Endothelial cell of umbilical vein (primary cell): ENCODE data around the gene SCRN1. TPM values are rescaled to one million over a fixed set of nuclear protein-coding genes. Genes with fewer than 3 reads are reported as not detected.

Source experiments
- BruUV-seq: library from RNA; stranded (reverse); fragments of 400-500 nt; replicated peaks from 2 replicates; lab custom pipeline; 2021; lab: Mats Ljungman, UMichigan
- CTCF ChIA-PET: fragments of 300-600, 350-600 bp; sonication (Branson Sonifier 250); formaldehyde crosslinking; loops from one replicate; lab custom pipeline; 2021; ENCODE audit warnings: antibody characterized with exemption, inconsistent platforms; lab: Charles Lee
- POLR2A ChIA-PET: fragments of 300-600, 350-600 bp; sonication (Branson Sonifier 250); formaldehyde crosslinking; loops from one replicate; lab custom pipeline; 2021; ENCODE audit warnings: antibody characterized with exemption, inconsistent platforms; lab: Charles Lee
- DNase-seq: peaks from one replicate; pipeline ENCODE4 v3.0.0-alpha.2; 2011; ENCODE audit warnings: low read depth, low spot score
- FAIRE-seq: peaks from 2 replicates; lab custom pipeline; 2011; peaks lifted over from hg19 to GRCh38; lab: Jason Lieb, UNC
- H2AFZ ChIP-seq: 2 replicates; pipeline ENCODE4 v1.6.0; 2012; ENCODE audit warnings: low read depth, low read length, control low read depth, inconsistent platforms
- H3K27ac ChIP-seq: 2 replicates; pipeline ENCODE4 v1.5.1; 2011; ENCODE audit warnings: low read depth, mild to moderate bottlenecking, control low read depth, low read length, moderate library complexity; ENCODE audit not compliant: insufficient read depth
- H3K27me3 ChIP-seq, 2 experiments: 2 replicates each; pipeline versions ENCODE4 v1.6.0 to v1.6.1; 2011; ENCODE audit warnings: low read length in 2 of 2, mixed read lengths in 1 of 2; ENCODE audit not compliant: control insufficient read depth in 2 of 2, insufficient read depth in 2 of 2
- H3K36me3 ChIP-seq, 2 experiments: 2 replicates in 1 of 2; 3 replicates in 1 of 2; pipeline ENCODE4 v1.5.1; 2011; ENCODE audit warnings: low read length in 2 of 2, mild to moderate bottlenecking in 1 of 2, moderate library complexity in 1 of 2; ENCODE audit not compliant: control insufficient read depth in 2 of 2, insufficient read depth in 2 of 2; ENCODE audit errors: extremely low read depth in 1 of 2
- H3K4me1 ChIP-seq: 3 replicates; pipeline ENCODE4 v1.5.1; 2011; ENCODE audit warnings: mild to moderate bottlenecking, low read length; ENCODE audit not compliant: control insufficient read depth, insufficient read depth; ENCODE audit errors: extremely low read depth
- H3K4me2 ChIP-seq: 2 replicates; pipeline ENCODE4 v1.6.1; 2011; ENCODE audit warnings: low read length, control low read depth, mixed read lengths; ENCODE audit not compliant: insufficient read depth
- H3K4me3 ChIP-seq, 3 experiments: fragments of 200-600 bp in 1 of 3; sonication (generic), shearing (Covaris generic) in 1 of 3; replicated peaks in 1 of 3; 2 replicates each; pipeline ENCODE4 v1.5.1; 2011 to 2016; ENCODE audit warnings: control low read depth in 3 of 3, low read length in 3 of 3, mild to moderate bottlenecking in 2 of 3, inconsistent platforms in 1 of 3, low read depth in 1 of 3, moderate library complexity in 1 of 3; ENCODE audit not compliant: insufficient read depth in 1 of 3
- H3K79me2 ChIP-seq: 2 replicates; pipeline ENCODE4 v1.6.0; 2012; ENCODE audit warnings: low read length, inconsistent platforms; ENCODE audit not compliant: control insufficient read depth, insufficient read depth
- H3K9ac ChIP-seq: replicated peaks from 2 replicates; pipeline ENCODE3; 2011; ENCODE audit warnings: low read length, control low read depth; ENCODE audit not compliant: insufficient read depth; ENCODE audit errors: extremely low read depth
- H3K9me1 ChIP-seq: replicated peaks from 3 replicates; pipeline ENCODE4 v1.6.0; 2011; ENCODE audit warnings: mild to moderate bottlenecking, low read length; ENCODE audit not compliant: control insufficient read depth, insufficient read depth; ENCODE audit errors: extremely low read depth
- H3K9me3 ChIP-seq: replicated peaks from 2 replicates; pipeline ENCODE4 v1.5.1; 2012; ENCODE audit warnings: low read length, inconsistent platforms; ENCODE audit not compliant: control insufficient read depth, insufficient read depth
- H4K20me1 ChIP-seq: replicated peaks from 2 replicates; pipeline ENCODE3; 2011; ENCODE audit warnings: mild to moderate bottlenecking, low read length; ENCODE audit not compliant: control insufficient read depth, insufficient read depth; ENCODE audit errors: extremely low read depth
- EZH2 ChIP-seq: IDR thresholded peaks from 2 replicates; pipeline ENCODE4 v1.6.1; 2012; ENCODE audit warnings: borderline replicate concordance, low read depth, mild to moderate bottlenecking, moderate library complexity, low read length, inconsistent platforms; ENCODE audit not compliant: severe bottlenecking
- FOS ChIP-seq: IDR thresholded peaks from 2 replicates; pipeline ENCODE4 v1.6.1; 2011; ENCODE audit warnings: mild to moderate bottlenecking, low read length, moderate library complexity, borderline replicate concordance; ENCODE audit not compliant: insufficient read depth
- GATA2 ChIP-seq: IDR thresholded peaks from 2 replicates; pipeline ENCODE4 v1.7.0; 2011; ENCODE audit warnings: low read depth, mild to moderate bottlenecking, moderate library complexity, mixed read lengths, low read length; ENCODE audit not compliant: insufficient read length, insufficient read depth
- JUN ChIP-seq: IDR thresholded peaks from 2 replicates; pipeline ENCODE4 v1.6.1; 2011; ENCODE audit warnings: borderline replicate concordance, low read depth; ENCODE audit not compliant: insufficient read length, insufficient read depth
- MYC ChIP-seq: IDR thresholded peaks from one replicate; pipeline ENCODE4 v1.6.1; 2011; ENCODE audit warnings: mild to moderate bottlenecking, low read depth, low read length
- POLR2A ChIP-seq: IDR thresholded peaks from 2 replicates; pipeline ENCODE4 v1.6.1; 2012; ENCODE audit warnings: low read depth, mild to moderate bottlenecking, control low read depth, low read length
- POLR2AphosphoS5 ChIP-seq: IDR thresholded peaks from 2 replicates; pipeline ENCODE4 v1.6.1; 2012; ENCODE audit warnings: low read depth, mild to moderate bottlenecking, control low read depth, low read length, moderate library complexity; ENCODE audit not compliant: insufficient read depth
- dilution Hi-C: fragments of 300-500 bp; cut with MboI; formaldehyde crosslinking; loops from one replicate; pipeline ENCODE4 v1.15.0; 2019; ENCODE audit warnings: low sequenced_read_pairs; ENCODE audit not compliant: extremely low pct_ligation_motif_present
- intact Hi-C: fragments of 100-400 bp; cut with micrococcal nuclease; formaldehyde crosslinking; loops from one replicate; pipeline ENCODE4 v1.10.0; 2022
- polyA plus RNA-seq, 4 experiments: library from polyadenylated mRNA; depleted of rRNA in 3 of 4; stranded (reverse) in 3 of 4; unstranded in 1 of 4; fragments of >200 nt; gene quantifications; 2 replicates each; pipeline versions ENCODE4 v1.2.1 to v1.2.3, GENCODE V29; 2011 to 2012; ENCODE audit warnings: missing spikeins in 1 of 4
- total RNA-seq: library from RNA; stranded (reverse); gene quantifications from 2 replicates; pipeline ENCODE4 v1.2.3, GENCODE V29; 2021
- TF ChIP-seq, protein P1 (sequence below): IDR thresholded peaks from 2 replicates; pipeline ENCODE4 v1.6.1; 2011; ENCODE audit not compliant: insufficient read depth, insufficient read length
- TF ChIP-seq, protein P2 (sequence below), 2 donors: IDR thresholded peaks; 1 replicate in 1 of 2; 2 replicates in 1 of 2; pipeline ENCODE4 v1.5.1; 2011; ENCODE audit warnings: low read length in 2 of 2, mild to moderate bottlenecking in 2 of 2, moderate library complexity in 2 of 2, control low read depth in 1 of 2, inconsistent platforms in 1 of 2, low read depth in 1 of 2; ENCODE audit not compliant: insufficient read depth in 1 of 2; ENCODE audit errors: extremely low read depth in 1 of 2

SCRN1 gene
- total and polyA plus RNA-seq, 2 donors (not counting 3 experiments of a cell fraction or from before 2014, with no cell fraction given) = 57.0 to 127 TPM

DNA sequence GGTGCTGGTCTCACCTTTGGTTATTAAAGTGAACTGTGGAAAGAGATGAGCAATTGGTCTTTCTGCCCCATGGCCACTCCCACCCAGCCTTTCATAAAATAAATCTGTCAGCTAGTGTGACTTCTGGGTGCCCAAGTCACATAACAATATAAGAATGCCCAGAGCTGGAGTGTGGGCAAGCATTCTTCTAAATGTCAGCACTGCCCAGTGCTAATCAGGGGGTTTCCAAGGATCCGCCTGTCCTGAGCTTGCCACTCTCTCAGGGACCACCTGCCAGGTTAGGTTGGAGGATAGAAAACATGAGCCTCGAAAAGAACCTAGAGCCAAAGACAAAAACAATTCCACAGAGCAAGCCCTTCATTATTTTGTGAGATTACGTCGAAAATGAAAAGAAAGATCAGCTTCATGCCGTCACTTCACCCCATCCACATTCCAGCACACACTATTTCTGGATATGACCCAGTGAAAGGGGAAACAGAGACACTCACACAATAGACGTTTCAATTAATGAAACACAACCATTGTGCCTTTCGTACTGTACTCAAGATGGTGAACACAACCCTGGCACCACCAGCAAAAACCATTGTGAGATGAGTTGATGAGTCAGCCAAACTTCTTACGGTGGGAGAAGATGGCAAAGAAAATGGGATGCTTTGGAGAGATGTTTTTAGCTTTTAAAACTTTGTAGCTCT is 30.8 kb downstream of the SCRN1 start:
- intact Hi-C loops (no loop called here), dilution Hi-C loops (no loop called here)
- Histone ChIP-seq H3K27me3 (no peaks in the 10 kb centered on the region), H3K9me3 (no peaks in the 10 kb centered on the region), H3K9ac (no peak overlapping the region), H4K20me1 (no peaks in the 10 kb centered on the region), H3K27ac (no peak overlapping the region), H3K36me3 (peaks cover 2 to 3% of the 10 kb centered on the region in 2 experiments), H3K9me1 (no peaks in the 10 kb centered on the region), H2AFZ (no peak overlapping the region), H3K79me2 (peaks cover 2% of the 10 kb centered on the region), H3K4me2 (no peak overlapping the region), H3K4me1 (no peaks in the 10 kb centered on the region), H3K4me3 (no peak overlapping the region)
- CTCF ChIA-PET = interaction anchor here (1.2 to 4.2 kb wide), 3 partner anchors 19 to 115 kb away, joined by 3 to 18 read pairs (median 4); no protein-coding TSS in a partner anchor
- no TSS peak for BruUV-seq
- TF ChIP-seq MYC (no peak), POLR2A (no peak), FOS (no peak), JUN (no peak), GATA2 (no peak), EZH2 (no peak), POLR2AphosphoS5 (no peak)
- TF ChIP-seq, protein P1, sequence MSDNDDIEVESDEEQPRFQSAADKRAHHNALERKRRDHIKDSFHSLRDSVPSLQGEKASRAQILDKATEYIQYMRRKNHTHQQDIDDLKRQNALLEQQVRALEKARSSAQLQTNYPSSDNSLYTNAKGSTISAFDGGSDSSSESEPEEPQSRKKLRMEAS = no peak
- TF ChIP-seq, protein P2, sequence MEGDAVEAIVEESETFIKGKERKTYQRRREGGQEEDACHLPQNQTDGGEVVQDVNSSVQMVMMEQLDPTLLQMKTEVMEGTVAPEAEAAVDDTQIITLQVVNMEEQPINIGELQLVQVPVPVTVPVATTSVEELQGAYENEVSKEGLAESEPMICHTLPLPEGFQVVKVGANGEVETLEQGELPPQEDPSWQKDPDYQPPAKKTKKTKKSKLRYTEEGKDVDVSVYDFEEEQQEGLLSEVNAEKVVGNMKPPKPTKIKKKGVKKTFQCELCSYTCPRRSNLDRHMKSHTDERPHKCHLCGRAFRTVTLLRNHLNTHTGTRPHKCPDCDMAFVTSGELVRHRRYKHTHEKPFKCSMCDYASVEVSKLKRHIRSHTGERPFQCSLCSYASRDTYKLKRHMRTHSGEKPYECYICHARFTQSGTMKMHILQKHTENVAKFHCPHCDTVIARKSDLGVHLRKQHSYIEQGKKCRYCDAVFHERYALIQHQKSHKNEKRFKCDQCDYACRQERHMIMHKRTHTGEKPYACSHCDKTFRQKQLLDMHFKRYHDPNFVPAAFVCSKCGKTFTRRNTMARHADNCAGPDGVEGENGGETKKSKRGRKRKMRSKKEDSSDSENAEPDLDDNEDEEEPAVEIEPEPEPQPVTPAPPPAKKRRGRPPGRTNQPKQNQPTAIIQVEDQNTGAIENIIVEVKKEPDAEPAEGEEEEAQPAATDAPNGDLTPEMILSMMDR (IDR thresholded peaks at IDR 0.05; ENCODE audit: extremely low read depth in 1 of 2, insufficient read depth in 1 of 2, low read depth in 1 of 2, low read length in 2 of 2) = no peak
- no peak for DNase-seq
- POLR2A ChIA-PET = no interaction called here
- no peak for FAIRE-seq
